T1000 (cell line): ENCODE results near the gene MYO5A.
A peak's percentile ranks its signal among the peaks of the same experiment; 100 is the strongest.
"Not testable (repeated sequence)": the region's sequence is repeated elsewhere in the genome, so short reads cannot be mapped to it uniquely, and the experiment has no call there.

ENCODE experiments used
- DNase-seq: peaks from one replicate; lab custom pipeline; 2025; ENCODE audit warnings: mixed read lengths; lab: John Stamatoyannopoulos, UW

The MYO5A gene

DNA sequence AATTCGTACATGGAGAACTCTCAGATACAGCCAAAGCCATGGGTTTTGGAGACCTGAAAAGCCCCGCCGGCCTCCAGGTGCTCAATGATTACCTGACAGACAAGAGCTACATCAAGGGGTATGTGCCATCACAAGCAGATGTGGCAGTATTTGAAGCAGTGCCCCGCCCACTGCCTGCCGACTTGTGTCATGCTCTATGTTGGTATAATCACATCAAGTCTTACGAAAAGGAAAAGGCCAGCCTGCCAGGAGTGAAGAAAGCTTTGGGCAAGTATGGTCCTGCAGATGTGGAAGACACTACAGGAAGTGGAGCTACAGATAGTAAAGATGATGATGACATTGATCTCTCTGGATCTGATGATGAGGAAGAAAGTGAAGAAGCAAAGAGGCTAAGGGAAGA, 23.5 kb downstream of the MYO5A start:
- DNase-seq = no peak

DNA sequence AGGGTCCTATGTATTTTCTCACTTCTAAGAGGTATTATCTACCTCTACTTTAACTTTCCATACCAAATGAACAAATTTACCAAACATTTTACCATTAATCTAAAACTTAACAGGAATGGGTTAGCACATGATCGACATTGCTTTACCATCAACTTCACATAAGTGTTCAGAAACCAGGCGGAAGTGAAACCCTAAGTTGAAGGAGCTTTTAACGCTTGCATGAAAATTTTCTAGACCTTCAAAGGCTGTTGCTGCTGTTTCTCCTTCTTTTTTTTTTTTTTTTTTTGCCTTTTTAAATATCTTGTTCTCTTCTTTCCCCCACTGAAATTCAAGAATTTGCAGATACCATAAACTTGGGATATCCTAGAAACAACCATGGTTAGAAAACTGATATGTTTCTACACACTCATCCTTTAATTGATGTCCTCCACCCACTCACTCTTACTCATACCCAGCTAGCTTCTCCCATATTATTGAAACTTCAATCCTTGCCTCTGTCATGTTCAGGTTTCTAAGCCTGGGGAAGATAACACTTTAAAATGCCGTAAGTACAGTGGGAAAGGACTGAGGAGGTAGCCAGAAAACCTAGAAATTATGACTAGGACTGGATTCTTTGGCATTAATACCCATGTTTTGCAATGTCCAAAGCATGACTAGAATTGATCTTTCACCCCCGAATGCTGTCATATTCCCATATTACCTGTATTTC, 24.7 kb downstream of the MYO5A start:
- DNase-seq = no peak

DNA sequence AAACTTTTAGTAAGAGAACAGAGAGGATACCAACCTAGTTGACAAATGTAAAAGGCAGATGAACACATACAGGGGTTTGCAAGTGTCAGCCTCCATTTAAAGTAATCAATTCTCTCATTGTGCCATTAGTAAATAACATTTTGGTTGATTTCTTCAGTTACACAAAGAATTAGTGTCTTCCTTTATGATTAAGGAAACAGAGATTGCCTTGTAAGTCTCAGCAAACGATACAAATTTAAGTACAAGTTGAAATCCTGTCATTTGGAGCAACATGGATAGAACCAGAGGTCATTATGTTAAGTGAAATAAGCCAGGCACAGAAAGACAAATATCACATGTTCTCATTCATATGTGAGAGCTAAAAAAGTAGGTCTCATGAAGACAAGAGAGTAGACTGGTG, 26.1 kb downstream of the MYO5A start:
- no peak for DNase-seq

DNA sequence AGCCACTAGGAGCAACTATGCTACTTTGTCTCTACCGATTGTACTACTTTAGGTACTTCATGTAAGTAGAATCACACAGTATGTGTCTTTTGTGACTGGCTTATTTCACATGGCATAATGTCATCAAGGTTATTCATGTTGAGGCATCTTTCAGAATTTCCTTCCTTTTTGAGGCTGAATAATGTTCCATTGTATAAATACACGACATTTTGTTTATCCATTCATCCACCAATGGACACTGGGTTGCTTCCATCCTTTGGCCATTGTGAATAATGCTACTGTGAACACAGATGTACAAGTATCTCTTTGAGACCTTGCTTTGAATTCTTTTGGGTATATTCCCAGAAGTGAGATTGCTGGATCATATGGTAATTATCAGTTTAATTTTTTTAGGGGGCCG, 29.2 kb downstream of the MYO5A start:
- DNase-seq = no peak

DNA sequence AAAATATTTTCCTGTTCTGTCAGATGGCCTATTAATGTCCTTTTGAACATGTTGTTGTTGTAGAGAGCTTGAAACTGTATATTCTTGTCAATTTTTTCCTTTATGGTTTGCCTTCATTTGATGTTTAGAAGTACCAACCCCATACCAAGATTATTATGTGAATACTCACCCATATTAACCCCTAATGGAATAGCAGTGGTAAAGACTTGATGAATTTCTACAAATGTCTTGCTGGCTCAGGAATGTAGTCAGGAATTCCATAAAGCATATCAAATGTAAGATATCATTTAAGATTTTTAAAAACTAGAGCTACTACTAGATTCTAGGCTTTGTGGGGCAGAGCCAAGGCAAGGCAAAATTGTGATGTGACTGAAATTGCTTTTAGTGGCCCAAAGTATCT, 30.0 kb downstream of the MYO5A start:
- DNase-seq = no peak

DNA sequence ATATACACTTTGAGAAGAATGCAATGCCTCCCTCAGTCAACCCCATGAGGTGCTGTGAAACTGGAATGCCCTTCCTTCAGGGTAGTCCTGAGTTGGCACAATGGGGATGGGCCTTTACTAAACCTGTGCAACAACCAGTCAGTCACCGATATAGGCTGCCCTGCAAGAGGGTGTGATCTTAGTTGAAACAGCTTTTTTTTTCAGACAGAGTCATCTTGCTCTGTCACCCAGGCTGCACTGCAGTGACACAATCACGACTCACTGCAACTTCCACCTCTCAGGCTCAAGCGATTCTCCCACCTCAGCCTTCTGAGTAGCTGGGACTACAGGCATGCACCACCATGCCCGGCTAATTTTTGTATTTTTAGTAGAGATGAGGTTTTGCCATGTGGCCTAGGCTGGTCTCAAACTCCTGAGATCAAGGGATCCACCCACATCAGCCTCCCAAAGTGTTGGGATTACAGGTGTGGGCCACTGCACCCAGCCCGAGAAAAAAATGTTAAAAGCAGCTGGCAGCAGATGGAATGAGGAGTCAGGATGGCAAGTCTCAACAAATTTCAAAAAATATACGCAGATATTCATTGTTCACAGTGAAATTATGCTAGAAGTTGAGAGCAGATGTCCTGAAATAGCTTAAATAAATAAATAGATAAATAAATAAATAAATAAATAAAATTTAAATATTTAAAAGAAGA, 31.8 kb downstream of the MYO5A start:
- DNase-seq = peak; percentile 33

DNA sequence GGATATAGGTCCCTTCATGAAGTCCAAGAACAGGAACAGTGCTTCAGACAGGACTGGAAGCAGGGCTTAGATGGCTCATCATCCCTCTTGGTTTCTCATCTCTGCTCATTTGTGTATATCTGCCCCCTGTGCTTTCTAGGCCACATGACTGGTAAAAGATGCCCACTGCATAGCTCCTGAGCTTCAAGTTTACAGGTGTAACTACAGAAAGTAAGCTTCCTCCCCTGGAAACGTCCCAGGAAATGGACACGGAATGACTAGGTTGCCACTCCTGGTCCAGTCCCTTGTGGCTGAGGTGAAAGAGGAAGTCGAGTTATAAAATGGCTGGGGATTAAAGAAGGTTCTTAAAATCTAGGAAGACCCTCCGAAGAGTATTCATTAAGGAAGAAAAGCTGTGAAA, 32.5 kb downstream of the MYO5A start:
- DNase-seq = no peak

DNA sequence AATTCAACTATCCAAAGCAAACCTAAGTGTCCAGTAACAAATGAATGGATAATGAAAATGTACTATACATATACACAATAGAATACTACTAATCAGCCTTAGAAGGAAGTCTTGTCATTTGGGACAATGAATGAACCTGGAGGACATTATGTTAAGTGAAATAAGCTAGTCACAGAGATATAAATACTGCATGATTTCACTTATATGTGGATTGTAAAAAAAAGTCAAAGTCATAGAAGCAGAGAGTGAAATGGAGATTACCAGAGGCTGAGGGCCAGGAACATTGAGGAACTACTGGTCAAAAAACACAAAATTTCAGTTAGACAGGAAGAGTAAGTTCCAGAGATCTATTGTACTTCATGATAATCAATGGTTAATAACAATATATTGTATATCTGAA, 33.6 kb downstream of the MYO5A start:
- DNase-seq = no peak

DNA sequence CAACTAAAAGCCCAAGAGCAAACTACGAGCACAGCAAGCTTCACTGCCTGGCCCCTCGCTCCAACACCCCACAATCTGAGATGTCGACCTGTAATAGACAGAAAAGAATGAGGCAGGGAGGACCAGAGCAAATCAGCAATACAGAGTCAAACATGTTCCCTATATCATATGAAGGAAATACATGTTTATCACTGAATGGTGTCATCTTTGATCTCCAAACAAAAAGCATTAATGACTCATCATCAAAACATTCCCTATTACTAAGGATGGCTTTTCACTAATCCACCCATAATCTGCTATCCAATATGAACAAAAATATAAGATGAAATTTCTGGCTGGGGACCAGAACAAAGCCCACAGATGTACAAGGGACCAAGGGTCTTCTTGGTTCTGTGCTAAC, 34.7 kb downstream of the MYO5A start:
- DNase-seq = no peak

DNA sequence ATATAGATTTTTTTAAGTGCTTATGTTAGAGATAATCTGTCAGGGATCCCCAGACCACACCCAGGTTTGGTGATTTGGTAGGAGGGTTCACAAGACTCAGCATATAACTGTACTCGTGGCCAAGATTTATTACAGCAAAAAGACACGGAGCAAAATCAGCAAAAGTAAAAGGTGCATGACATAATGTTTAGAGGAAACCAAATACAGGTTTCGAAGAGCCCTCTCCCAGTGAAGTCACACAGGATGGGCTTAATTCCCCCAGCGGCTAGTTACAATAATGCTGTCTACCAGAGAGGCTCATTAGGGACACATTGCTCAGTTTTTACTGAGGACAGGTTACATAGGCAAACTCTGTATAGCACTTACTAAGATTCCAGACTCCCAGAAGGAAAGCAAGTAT, 36.5 kb downstream of the MYO5A start:
- no peak for DNase-seq

DNA sequence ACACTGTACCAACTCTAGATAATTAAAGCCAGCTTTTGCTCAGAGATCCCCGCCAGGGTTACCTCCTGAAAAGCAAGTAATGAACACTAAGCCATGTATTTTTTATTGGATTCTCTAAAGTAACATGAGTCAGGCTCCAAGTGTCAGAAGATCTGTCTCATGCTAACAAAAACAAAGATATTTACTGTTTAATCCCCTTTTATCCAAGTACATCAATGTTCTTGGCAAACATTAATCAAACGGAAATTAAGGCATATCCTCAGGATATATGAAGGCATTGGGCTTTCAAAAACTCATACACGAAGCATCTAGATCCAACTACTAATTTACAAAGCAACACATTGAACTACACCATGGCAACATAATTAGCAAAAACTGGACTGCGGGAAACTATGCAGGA, 37.2 kb downstream of the MYO5A start:
- no peak for DNase-seq

DNA sequence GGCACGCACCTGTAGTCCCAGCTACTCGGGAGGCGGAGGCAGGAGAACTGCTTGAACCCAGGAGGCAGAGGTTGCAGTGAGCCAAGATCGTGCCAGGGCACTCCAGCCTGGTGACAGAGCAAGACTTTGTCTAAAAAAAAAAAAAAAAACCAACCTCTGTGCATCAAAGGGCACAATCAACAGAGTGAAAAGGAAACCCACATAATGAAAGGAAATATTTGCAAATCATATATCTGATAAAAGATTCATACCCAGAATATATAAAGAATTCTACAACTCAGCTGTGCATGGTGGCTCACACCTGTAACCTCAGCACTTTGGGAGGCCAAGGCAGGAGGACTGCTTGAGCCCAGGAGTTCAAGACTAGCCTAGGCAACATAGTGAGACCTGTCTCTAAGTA, 39.2 kb downstream of the MYO5A start:
- DNase-seq = not testable (repeated sequence)

DNA sequence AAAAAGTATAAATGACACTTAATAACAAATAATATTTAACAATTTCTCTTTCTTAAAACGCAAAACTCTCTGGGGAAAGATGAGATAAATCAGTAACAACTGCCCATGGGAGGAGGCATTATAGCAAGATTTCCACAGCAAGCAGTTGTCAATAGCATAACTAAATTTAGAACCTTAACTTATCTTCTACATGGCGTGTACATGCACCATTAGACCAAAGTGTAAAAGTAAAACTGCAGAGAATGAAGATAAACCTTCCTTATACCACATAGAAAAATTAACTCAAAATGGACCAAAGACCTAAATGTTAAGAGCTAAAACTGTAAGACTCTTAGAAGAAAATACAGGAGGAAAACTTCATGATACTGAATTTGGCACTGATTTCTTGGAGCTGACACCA, 39.9 kb downstream of the MYO5A start:
- DNase-seq = no peak

DNA sequence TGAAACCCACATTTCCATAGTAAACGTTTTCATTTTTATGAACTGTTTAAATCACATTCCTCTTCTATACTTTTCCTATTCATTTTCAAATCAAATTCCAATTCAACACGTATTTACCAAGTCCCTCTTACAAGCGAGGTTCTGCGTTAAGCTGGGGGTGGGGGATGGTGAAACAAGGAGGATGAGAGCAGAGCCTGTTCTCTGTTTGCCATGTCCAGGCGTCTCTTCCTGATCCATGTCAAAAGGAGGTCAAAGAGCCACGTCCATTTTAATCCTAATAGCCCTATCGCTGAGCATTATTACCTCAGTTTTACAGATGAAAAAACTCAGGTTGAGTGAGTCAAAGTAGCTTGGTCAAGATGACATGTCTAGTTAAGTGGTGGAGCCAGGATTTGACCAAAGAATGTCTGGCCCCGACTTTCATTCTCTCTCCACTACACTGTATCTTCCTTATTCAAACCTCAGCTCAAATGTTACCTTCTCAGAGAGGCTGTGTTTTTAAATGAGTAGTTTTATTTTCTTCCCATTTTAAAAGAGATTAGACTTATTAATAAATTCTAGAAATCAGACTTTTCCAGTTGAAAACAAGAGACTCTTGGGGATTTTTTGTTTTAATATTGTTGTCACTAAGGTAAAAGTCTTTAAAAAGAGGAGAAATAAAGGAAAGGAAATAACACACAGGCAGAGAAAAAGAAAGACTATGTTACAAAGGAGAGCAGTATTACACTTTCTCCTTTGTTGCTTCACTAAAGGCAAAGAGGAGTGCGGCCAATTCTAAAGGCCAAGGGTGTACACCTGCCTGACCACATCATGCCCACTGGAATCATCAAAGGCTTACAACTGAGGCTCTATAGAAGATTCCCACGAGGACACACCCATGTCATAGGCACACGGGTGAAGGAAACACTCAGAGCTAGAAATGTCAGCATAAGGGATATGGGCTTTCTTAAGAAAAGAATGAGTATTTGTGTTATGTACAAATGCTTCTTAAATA, 42.4 kb downstream of the MYO5A start:
- DNase-seq = no peak

DNA sequence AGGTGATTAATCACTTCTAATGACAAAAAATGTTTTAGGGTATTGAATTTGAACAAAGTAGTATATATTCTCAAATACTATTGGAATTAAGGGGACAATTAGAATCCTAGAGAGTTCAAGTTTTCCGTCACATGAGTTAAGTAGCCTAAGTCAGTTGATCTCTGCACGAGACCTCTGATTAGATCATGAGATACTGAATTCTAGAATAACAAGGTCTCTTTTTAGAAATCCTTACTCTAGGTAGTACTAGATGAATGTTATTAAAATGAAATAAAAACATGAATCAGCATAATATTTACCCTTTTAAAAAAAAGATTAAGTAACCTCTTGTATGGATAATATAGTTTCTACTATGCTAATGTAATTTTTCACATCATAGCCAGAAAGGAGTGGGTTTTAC, 43.4 kb downstream of the MYO5A start:
- DNase-seq = no peak

DNA sequence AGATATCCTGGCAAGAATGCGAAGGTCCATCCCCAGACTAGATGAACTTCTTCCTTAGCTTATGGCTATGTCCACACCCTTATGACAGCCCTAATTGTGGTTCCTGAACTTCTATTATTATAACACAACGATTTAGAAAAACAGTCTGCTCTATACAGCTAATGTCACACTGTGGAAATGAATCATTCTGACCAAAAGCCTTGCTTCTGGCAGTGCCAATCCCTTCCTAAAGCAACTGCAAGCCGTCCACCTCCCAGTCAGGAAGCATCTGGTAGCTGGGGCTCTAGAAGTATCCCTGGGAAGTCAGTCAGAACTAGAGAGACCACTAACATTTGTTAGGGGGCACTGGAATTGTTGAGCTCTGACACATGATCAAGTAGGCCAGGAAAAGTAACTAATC, 45.0 kb downstream of the MYO5A start:
- no peak for DNase-seq

DNA sequence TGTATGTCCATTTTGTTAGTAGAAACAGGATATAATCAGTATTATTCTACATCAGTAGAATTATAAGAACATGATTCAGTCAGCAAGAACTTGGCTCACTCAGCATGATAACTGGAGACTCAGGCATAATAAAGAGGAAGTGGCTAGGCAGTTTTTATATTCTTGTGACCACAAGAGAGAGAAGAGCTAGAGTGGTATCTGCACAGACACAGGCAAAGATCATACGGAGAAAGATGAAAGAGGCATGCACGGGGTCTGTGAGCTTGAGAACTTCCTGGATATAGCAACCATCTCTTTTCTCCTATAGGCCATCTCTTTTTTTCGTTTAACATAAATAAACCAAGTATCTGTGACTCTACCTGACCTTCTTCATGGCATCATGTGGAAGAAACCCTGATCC, 46.8 kb downstream of the MYO5A start:
- no peak for DNase-seq

DNA sequence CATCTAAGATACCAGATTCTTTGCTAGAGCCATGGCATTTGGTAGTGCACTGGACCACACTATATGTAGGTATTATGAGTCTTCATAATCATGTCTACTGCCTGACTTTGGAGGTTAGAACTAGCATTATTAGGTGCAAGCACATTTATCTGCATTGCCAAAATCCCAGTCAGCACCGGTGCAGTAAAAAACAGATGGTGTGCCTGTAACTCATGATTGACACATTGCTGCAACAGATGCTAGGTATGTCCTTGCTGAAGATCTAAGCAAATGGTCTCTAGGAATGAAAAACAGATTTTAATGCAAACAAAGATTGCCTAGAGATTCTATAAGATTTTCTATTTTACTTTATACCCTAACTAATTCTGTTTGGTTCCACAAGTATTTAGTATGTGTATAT, 47.7 kb downstream of the MYO5A start:
- no peak for DNase-seq

DNA sequence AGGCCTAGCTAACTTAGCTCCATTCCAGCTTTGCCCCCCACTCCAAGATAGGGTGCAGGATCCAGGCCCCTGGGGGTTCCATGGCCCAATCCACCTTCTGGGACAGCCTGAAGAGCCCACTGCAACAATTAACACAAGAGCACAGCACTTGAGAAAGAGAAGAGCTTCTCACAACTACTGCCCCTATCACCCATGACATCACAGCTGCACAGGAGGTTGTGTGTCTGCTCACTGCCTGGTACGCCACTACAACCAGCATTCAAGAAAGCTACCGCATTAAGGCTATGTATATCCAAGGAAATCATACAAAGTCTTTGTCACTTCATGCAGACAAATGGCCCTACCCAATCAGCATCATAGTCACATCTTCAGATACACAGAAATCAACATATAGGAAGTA, 62.0 kb downstream of the MYO5A start:
- no peak for DNase-seq

DNA sequence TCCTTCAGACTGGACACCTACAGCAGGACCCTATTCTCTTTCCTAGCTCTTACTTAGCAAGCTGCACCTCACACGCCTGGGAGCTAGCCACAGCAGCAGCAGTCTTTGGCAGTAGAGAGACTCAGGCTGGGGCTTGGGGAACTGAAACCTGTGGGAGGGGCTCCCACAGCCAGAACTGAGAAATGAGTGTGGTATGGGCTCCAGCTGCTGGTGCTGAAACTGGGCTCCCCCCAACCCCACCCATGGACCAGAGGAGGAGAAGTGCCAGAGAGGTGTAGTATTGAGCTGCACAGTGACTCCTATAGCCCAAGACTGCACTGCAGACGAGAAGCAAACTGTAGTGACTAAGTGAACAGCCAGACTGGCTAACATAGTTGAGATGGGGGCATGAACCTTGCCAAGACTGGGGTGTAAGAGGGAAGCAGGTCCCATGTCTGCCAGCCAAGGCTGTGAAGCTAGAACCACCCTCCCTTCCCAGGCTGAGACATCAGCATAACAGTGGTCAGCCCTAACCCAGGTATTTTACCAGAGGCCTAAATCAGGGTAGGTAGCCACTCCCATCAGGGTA, 62.5 kb downstream of the MYO5A start:
- DNase-seq = no peak

DNA sequence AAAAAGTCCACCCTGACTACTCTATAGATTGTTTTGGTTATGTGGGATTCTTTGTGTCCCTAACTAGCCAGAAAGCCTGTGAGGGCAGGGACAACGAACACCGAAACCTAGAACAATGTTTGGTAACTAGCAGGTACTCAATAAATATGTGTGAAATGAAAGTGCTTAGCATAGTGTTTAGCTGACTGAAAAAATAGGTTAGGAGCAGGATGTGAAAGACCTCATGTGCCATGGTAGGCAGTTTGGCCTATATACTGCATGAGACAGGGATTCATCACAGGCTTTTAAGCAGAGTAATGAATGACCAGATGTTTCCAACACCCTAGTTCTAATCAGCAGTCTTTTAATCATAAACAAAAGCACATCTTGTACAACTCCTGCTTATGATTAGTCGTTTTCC, 64.2 kb downstream of the MYO5A start:
- DNase-seq = no peak

DNA sequence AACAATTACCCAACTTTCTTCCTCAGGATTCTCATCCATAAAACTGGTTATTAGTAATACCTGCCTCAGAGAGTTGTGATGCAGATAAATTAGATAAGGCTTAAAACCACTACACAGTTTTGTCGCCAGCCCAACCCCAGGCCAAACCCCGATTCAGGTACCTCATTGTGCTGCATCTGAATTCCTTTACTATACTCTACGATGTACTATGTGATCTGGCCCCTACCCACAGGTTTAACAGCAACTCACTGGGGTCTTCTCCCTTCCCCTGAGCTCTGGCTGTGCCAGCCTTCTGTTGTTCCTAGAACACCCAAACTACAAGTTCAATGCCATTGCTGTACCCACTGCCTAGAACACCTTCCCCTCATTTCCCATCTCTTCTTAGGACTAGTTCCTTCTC, 64.6 kb downstream of the MYO5A start:
- no peak for DNase-seq
